ENCODE results near the gene LITAF.
"Not testable (repeated sequence)": the region's sequence is repeated elsewhere in the genome, so short reads cannot be mapped to it uniquely, and the experiment has no call there.

Gene LITAF

DNA sequence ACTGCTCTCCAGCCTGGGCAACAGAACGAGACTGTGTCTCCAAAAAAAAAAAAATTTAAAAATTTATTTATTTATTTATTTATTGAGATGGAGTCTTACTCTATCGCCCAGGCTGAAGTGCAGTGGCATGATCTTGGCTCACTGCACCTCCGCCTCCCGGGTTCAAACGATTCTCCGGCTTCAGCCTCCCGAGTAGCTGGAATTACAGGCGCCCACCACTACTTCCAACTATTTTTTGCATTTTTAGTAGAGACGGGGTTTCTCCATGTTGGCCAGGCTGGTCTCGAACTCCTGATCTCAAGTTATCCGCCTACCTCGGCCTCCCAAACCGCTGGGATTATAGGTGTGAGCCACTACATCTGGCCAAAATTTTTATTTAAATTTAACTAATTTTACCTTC lies 73.4 kb downstream of the LITAF start:
- not testable (repeated sequence) for DNase-seq

DNA sequence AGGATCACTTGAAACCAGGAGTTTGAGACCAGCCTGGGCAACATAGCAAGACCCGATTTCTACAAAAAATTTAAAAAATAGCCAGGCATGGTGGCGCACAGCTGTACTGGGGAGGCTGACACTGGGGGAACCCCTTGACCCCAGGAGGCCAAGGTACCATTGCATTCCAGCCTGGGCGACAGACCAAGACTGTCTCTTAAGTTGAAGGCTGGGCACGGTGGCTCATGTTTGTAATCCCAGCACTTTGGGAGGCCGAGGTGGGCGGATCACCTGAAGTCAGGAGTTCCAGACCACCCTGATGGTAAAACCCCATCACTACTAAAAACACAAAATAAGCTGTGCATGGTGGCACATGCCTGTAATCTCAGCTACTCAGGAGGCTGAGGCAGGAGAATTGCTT lies 74.9 kb downstream of the LITAF start:
- DNase-seq: no peak

- DNase-seq: no peak
Measured at GRCh38 chr16:11511328-11511727, 75.4 kb downstream of the LITAF start.

DNA sequence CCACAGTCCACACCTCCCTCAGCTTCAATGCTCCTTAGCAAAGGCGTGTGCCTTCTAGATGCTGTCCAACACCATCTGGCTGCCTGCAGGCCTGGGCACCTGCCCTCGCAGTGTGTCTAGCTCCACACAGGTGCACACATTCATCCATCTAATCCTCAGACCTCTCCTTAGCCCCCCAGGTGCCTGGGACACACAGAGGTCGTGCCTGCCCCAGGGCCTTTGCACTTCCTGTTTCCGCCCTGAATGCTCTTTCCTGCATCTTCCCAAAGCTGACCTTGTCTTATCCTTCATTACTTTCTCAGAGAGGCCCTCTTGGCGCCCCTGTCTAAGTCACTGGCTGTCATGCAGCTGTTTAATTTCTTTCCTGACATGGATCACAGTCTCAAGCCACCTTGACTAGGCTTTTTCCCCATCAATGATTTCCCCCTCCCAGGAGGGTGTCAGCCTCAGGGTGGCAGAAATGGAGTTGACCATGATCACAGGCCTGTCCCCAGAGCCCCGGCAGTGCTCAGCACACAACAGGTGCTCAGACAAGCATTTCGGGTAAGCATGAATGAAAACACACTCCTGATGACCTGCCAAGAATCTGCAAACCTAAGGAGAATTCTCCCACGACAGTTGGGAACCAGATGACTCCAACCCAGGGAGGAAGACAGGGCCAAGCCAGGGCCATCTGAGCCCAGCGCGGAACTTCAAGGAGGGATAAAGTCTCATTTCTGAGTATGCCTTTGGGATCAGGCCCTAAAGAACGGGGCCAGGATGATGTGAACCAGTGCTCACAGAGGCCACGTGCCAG lies 76.3 kb downstream of the LITAF start:
- no peak for DNase-seq

GRCh38 chr16:11507991-11508390 lies 78.7 kb downstream of the LITAF start:
- DNase-seq: no peak

GRCh38 chr16:11507350-11507749 lies 79.4 kb downstream of the LITAF start:
- DNase-seq: no peak

DNA sequence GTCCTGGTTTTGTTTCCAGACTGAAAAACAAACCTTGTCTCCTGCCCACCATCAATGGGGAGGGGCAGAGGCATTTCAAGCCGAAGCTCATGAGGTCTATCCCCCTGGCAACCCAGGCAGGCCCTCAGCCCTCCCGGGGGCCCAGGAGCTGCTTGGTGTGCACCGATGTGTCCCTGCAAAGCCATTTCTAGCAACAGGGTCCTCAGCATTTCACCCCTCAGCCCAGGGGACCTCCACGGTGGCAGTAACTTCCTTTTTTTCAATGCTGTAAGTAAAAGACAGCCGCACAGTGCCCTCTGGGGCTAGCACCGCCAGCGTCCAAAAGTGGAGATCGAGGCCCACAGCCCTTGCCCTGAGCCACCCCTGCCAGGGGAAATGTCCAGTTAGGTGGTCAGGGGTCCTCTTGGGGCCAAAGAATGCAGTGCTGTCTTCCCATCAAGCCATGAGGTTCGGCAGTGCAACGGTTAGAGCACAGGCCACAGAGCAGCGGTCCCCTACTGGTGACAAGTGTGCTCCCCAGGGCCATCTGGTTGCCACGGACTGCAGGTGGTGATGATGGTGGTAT lies 79.9 kb downstream of the LITAF start:
- DNase-seq: no peak

- not testable (repeated sequence) for DNase-seq
Measured at GRCh38 chr16:11504261-11504660, 82.5 kb downstream of the LITAF start.

DNA sequence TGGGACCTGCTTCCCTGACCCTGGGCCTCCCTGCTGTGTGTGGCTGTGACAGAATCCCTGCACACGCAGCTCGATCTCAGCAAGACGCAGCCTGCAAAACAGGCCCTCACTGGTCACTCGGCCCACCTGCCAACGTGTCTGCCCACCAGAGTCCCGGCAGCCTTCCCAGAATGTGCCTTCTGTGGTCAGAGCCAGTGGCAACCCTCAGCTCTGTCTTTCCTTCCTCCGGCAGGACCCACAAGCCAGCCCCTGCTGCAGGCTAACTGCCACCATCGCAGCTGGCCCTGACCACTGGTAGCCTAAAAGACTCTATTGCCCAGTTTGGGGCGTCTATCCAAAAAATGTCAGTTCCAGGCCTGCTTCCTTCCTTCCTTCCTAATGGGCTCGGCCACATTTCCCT lies 83.2 kb downstream of the LITAF start:
- DNase-seq: no peak

DNA sequence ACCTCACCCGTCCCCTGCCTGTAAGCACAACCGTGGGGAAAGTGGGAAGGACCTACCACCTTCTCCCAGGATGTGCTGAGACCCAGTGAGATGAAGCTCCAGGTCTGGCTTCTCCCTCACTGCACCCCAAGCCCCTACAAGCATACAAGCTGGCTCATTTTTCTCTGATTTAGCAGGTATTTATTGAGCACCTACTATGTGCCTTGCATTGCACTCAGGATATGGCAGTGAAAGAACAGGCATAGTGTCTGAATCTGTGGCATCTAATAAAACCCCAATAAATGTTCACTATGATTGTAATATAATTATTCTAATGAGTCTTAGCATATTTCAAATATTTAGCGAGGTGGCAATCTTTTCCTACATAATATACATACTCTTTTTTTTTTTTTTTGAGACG lies 84.5 kb downstream of the LITAF start:
- DNase-seq: no peak

GRCh38 chr16:11501632-11502031 lies 85.1 kb downstream of the LITAF start:
- DNase-seq: no peak

DNA sequence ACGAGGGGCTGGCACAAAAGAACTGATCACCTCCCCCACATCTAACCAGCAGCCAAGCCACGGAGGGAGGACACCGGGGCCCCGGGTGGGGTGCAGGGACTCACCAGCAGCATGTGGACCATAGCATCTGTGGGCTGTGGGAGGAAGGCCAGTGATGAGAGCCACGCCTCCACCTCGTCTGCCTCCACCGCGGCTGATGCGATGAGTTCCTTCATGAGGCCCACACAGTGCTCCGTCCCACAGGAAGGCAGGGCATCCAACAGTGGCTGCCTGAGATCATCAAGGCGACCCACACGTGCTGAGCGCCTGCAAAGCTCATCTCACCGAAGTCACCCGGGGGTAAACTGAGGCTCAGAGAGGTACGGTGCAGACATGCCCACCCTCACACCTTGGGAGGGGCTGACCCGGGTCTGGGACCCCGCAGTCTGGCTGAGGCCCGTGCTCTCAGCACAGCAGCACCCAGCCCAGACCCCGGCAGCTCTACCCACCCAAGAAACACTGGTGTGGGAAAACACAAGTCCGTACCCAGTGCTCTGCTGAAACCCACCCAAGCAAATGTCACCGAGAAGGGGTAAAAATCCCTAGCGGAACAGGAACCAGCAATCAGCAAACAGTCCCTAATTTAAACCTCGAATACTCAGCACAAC lies 85.9 kb downstream of the LITAF start:
- DNase-seq: no peak

DNA sequence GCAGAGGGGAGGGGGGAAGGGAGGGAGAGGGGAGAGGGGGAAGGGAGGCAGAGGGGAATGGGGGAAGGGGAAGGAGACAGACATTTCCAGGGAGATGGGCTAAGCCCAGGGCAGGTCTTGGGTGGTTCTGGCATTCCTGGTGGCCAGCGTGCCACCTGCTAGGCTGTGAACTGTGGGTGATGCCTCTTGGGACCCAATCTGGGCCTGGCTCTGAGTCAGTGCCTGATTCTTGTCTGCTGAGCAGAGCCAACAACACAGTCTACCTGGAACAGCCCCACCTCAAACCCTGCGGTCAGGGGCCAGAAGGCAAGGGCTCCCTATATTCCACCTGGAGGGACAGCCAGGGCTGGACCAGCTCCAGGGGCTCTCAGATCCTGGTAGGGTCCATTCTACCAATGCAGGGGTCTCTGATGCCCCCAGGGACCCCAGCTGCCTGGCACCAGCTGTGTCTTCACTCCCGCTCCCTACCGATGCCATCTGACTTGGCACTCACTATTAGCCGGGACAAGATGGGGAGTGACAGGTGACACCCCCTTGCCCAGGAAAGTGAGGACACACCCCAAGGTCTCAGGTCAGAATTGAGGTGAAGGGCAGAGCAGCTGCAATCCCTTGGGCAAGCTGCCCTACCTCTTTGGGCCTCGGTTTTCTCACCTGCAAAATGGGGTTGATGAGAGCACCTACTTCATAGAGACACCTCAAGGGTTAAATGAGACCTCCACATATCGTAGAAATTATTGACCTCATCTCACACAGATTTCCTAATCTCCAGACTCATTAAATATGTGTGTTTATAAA lies 87.2 kb downstream of the LITAF start:
- no peak for DNase-seq

GRCh38 chr16:11498683-11499082 lies 88.0 kb downstream of the LITAF start:
- no peak for DNase-seq

DNA sequence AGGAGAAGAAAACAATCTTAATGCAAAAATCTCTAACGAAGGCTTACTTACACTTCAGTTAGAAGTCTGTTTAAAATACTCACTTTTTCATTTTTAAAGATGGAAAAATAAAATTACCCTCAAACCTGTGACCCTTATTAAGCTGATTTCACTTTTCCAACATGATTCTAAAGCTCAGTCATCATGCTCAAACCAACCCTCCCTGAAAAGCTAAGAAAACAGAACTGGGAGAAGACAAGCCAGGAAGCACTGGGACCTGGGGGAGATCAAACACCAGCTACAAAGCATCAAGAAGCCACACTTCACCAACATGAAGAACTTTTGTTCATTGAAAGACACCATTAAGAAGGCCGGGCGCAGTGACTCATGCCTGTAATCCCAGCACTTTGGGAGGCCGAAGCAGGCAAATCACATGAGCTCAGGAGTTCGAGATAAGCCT lies 88.8 kb downstream of the LITAF start:
- DNase-seq: no peak
